GM23338 (cell line): ENCODE data around the gene CDK5RAP2. TPM values are rescaled to one million over a fixed set of nuclear protein-coding genes. Genes with fewer than 3 reads are reported as not detected.

Experiments
- ATAC-seq: fragments of 200-7000 bp; cut with Tn5 transposase; 3 replicates; pipeline ENCODE4 v1.9.1; 2020
- DNase-seq: peaks from one replicate; pipeline ENCODE4 v3.0.0-alpha.2; 2015; ENCODE audit warnings: low spot score
- H2AFZ ChIP-seq: fragments of 200-600 bp; sonication (generic); 2 replicates; pipeline ENCODE4 v1.8.0; 2016; ENCODE audit warnings: antibody characterized with exemption, mild to moderate bottlenecking, moderate library complexity
- H3F3A ChIP-seq: fragments of 200-600 bp; sonication (generic); replicated peaks from 2 replicates; pipeline ENCODE4 v1.8.0; 2017; ENCODE audit warnings: antibody characterized with exemption, mixed run types, low read depth
- H3K27ac ChIP-seq: fragments of 200-600 bp; sonication (generic); 2 replicates; pipeline ENCODE4 v1.6.1; 2016; ENCODE audit warnings: low read depth
- H3K27me3 ChIP-seq: fragments of 200-600 bp; sonication (generic); 2 replicates; pipeline ENCODE4 v1.8.0; 2016; ENCODE audit warnings: mild to moderate bottlenecking, mixed run types, moderate library complexity; ENCODE audit not compliant: insufficient read depth
- H3K36me3 ChIP-seq: fragments of 200-600 bp; sonication (generic); 2 replicates; pipeline ENCODE4 v1.8.0; 2016; ENCODE audit warnings: mild to moderate bottlenecking; ENCODE audit not compliant: insufficient read depth
- H3K4me1 ChIP-seq: fragments of 200-600 bp; sonication (generic); 2 replicates; pipeline ENCODE4 v1.8.0; 2016; ENCODE audit warnings: mild to moderate bottlenecking, moderate library complexity; ENCODE audit not compliant: insufficient read depth
- H3K4me2 ChIP-seq: fragments of 200-600 bp; sonication (generic); 2 replicates; pipeline ENCODE4 v1.7.1; 2017; ENCODE audit warnings: mixed run types
- H3K4me3 ChIP-seq: fragments of 200-600 bp; sonication (generic); 2 replicates; pipeline ENCODE4 v1.6.1; 2016; ENCODE audit warnings: mixed run types
- H3K79me2 ChIP-seq: fragments of 200-600 bp; sonication (generic); replicated peaks from 2 replicates; pipeline ENCODE4 v1.8.0; 2017; ENCODE audit warnings: mild to moderate bottlenecking; ENCODE audit not compliant: insufficient read depth
- H3K9me2 ChIP-seq: fragments of 200-600 bp; sonication (generic); 2 replicates; pipeline ENCODE4 v1.8.0; 2017; ENCODE audit not compliant: insufficient read depth
- H4K20me1 ChIP-seq: fragments of 200-600 bp; sonication (generic); replicated peaks from 2 replicates; pipeline ENCODE4 v1.8.0; 2017; ENCODE audit warnings: mild to moderate bottlenecking; ENCODE audit not compliant: insufficient read depth
- H3K27ac Mint-ChIP-seq: 2 replicates; pipeline ENCODE4 v1.8.0; 2020; ENCODE audit warnings: inconsistent platforms, mild to moderate bottlenecking, moderate library complexity, mixed read lengths
- H3K27me3 Mint-ChIP-seq: 3 replicates; pipeline ENCODE4 v1.8.0; 2022; ENCODE audit warnings: low read depth, mild to moderate bottlenecking, moderate library complexity, mixed read lengths, inconsistent platforms; ENCODE audit not compliant: insufficient read depth, poor library complexity
- H3K36me3 Mint-ChIP-seq: 3 replicates; pipeline ENCODE4 v1.8.0; 2021; ENCODE audit warnings: low read depth, mild to moderate bottlenecking, inconsistent platforms, moderate library complexity, mixed read lengths
- H3K4me1 Mint-ChIP-seq: 3 replicates; pipeline ENCODE4 v1.8.0; 2020; ENCODE audit warnings: mild to moderate bottlenecking, inconsistent platforms, mixed read lengths
- H3K4me3 Mint-ChIP-seq: 3 replicates; pipeline ENCODE4 v1.8.0; 2021; ENCODE audit warnings: moderate library complexity, mild to moderate bottlenecking, inconsistent platforms, mixed read lengths
- H3K9me3 Mint-ChIP-seq: 3 replicates; pipeline ENCODE4 v1.8.0; 2020; ENCODE audit warnings: moderate library complexity, mild to moderate bottlenecking, inconsistent platforms, mixed read lengths
- CREB1 ChIP-seq: fragments of 250-450 bp; sonication (Bioruptor Pico); IDR thresholded peaks from 2 replicates; pipeline ENCODE4 v1.5.0; 2020; ENCODE audit warnings: low read depth, mild to moderate bottlenecking, moderate library complexity
- CTCF ChIP-seq, 2 experiments: fragments of 200-600 bp in 1 of 2; sonication (generic) in 1 of 2; conservative IDR thresholded peaks; 2 replicates each; pipeline versions ENCODE4 v1.5.1 to v1.6.1; 2016 to 2017; ENCODE audit warnings: antibody characterized with exemption in 2 of 2, low read depth in 2 of 2, mild to moderate bottlenecking in 2 of 2, moderate library complexity in 1 of 2
- ETS1 ChIP-seq: IDR thresholded peaks from 2 replicates; pipeline ENCODE4 v1.6.1; 2016; ENCODE audit warnings: antibody characterized with exemption
- EZH2 ChIP-seq: fragments of 200-600 bp; sonication (generic); IDR thresholded peaks from one replicate; pipeline ENCODE4 v1.8.0; 2017; ENCODE audit warnings: antibody characterized with exemption, mild to moderate bottlenecking, low read depth; ENCODE audit not compliant: unreplicated experiment
- EZH2phosphoT487 ChIP-seq: fragments of 200-600 bp; sonication (generic); IDR thresholded peaks from one replicate; pipeline ENCODE4 v1.8.1; 2018; ENCODE audit warnings: antibody characterized with exemption; ENCODE audit not compliant: unreplicated experiment
- JUNB ChIP-seq: IDR thresholded peaks from one replicate; pipeline ENCODE4 v1.6.1; 2016; ENCODE audit warnings: antibody characterized with exemption; ENCODE audit not compliant: unreplicated experiment
- NANOG ChIP-seq: IDR thresholded peaks from 2 replicates; pipeline ENCODE4 v1.6.1; 2016; ENCODE audit warnings: antibody characterized with exemption, borderline replicate concordance
- POLR2AphosphoS5 ChIP-seq: IDR thresholded peaks from 2 replicates; pipeline ENCODE4 v1.6.1; 2016; ENCODE audit warnings: antibody characterized with exemption, low read depth
- REST ChIP-seq: IDR thresholded peaks from one replicate; pipeline ENCODE4 v1.6.1; 2018; ENCODE audit warnings: antibody characterized with exemption; ENCODE audit not compliant: unreplicated experiment
- ZNF114 ChIP-seq: fragments of 250-450 bp; sonication (Bioruptor Pico); IDR thresholded peaks from 2 replicates; pipeline ENCODE4 v1.5.0; 2020; ENCODE audit warnings: mild to moderate bottlenecking, moderate library complexity
- ZNF331 ChIP-seq: fragments of 250-450 bp; sonication (Bioruptor Pico); IDR thresholded peaks from 2 replicates; pipeline ENCODE4 v1.5.0; 2020; ENCODE audit warnings: low read depth, mild to moderate bottlenecking, moderate library complexity
- polyA plus RNA-seq: library from polyadenylated mRNA; unstranded; fragments of >200 nt; fragmentation: Nextera tagmentation; extraction: Ambion mirVana; gene quantifications from 2 replicates; pipeline ENCODE4 v1.2.1, GENCODE V29; 2016
- total RNA-seq: library from RNA; depleted of rRNA; stranded (reverse); fragments of >200 nt; shearing (Covaris generic); gene quantifications from 2 replicates; pipeline ENCODE4 v1.2.3, GENCODE V29; 2014

Gene CDK5RAP2
- total and polyA plus RNA-seq, 2 experiments from 2014 or later, result 50.7 to 65.7 TPM

GRCh38 chr9:120622790-120623189 is 42.8 kb upstream of the CDK5RAP2 start (continued):
- TF ChIP-seq EZH2phosphoT487 (no peak), ZNF114 (CRISPR knock-in tag) (no peak), NANOG (no peak), CTCF (conservative IDR thresholded peaks at IDR 0.05; ENCODE audit: low read depth in 2 of 2) (no peak), CREB1 (CRISPR knock-in tag) (no peak), ETS1 (no peak), ZNF331 (CRISPR knock-in tag) (no peak), REST (no peak)

- Mint-ChIP-seq H3K9me3 (no peaks in the 10 kb centered on the region), H3K4me1 (peaks cover 13% of the 10 kb centered on the region; the same call in 2 of the 3 replicates), H3K4me3 (no peak overlapping the region), H3K27ac (no peak overlapping the region), H3K36me3 (no peaks in the 10 kb centered on the region), H3K27me3 (peaks cover 3% of the 10 kb centered on the region)
- DNase-seq, result no peak
- H3F3A ChIP-seq, result no peaks in the 10 kb centered on the region
- H3K79me2 ChIP-seq, result no peaks in the 10 kb centered on the region
- H3K9me2 ChIP-seq, result no peaks in the 10 kb centered on the region
- H2AFZ ChIP-seq, result no peak overlapping the region
- no peaks in the 10 kb centered on the region for H3K27me3 ChIP-seq
- no peak overlapping the region for H3K4me2 ChIP-seq
- H3K27ac ChIP-seq, result no peak overlapping the region
- H4K20me1 ChIP-seq, result no peaks in the 10 kb centered on the region
- ATAC-seq, result no peak
- no peak overlapping the region for H3K4me3 ChIP-seq
- no peaks in the 10 kb centered on the region for H3K36me3 ChIP-seq
- H3K4me1 ChIP-seq, result no peaks in the 10 kb centered on the region
- TF ChIP-seq CTCF (conservative IDR thresholded peaks at IDR 0.05; ENCODE audit: low read depth in 2 of 2) (no peak), EZH2 (no peak), ETS1 (no peak), ZNF331 (CRISPR knock-in tag) (no peak), POLR2AphosphoS5 (no peak), NANOG (no peak), JUNB (no peak), ZNF114 (CRISPR knock-in tag) (no peak), REST (no peak), CREB1 (CRISPR knock-in tag) (no peak), EZH2phosphoT487 (no peak)
These were observed 42.0 kb upstream of the CDK5RAP2 start for GRCh38 chr9:120621941-120622340.
